NCI-H1105 treated with DMSO at 0.1 percent for 48 hours (cell line): ENCODE measurements around the gene GAGE12H.
"Not testable (repeated sequence)": the region's sequence is repeated elsewhere in the genome, so short reads cannot be mapped to it uniquely, and the experiment has no call there.

ENCODE experiments used
- DNase-seq: peaks from one replicate; lab custom pipeline; 2025; lab: John Stamatoyannopoulos, UW

Gene GAGE12H, protein sequence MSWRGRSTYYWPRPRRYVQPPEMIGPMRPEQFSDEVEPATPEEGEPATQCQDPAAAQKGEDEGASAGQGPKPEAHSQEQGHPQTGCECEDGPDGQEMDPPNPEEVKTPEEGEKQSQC

GRCh38 chrX:49579649-49580048, at the start of gene GAGE12H:
TSS of gene GAGE12H (plus strand) at chrX:49579949. CDS start at chrX:49581104, 1,155 bp downstream.
- DNase-seq, result not testable (repeated sequence)

DNA sequence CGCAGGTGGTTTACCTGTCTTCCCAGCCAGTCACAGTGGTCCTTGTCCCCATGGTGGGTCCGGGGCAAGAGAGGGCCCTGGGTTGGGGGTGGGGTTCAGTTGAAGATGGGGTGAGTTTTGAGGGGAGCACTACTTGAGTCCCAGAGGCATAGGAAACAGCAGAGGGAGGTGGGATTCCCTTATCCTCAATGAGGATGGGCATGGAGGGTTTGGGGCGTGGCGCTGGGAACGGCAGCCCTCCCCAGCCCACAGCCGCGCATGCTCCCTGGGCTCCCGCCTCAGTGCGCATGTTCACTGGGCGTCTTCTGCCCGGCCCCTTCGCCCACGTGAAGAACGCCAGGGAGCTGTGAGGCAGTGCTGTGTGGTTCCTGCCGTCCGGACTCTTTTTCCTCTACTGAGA, 47.9 kb upstream of the GAGE12H start, which contains the start of gene GAGE12C:
Gene GAGE12C, plus strand, starts transcription at position 301 of the 400 bp plus-strand sequence. CDS start 1,155 bp downstream, outside the sequence.
- not testable (repeated sequence) for DNase-seq

DNA sequence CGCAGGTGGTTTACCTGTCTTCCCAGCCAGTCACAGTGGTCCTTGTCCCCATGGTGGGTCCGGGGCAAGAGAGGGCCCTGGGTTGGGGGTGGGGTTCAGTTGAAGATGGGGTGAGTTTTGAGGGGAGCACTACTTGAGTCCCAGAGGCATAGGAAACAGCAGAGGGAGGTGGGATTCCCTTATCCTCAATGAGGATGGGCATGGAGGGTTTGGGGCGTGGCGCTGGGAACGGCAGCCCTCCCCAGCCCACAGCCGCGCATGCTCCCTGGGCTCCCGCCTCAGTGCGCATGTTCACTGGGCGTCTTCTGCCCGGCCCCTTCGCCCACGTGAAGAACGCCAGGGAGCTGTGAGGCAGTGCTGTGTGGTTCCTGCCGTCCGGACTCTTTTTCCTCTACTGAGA, 38.3 kb upstream of the GAGE12H start, which contains the start of gene GAGE12D:
Gene GAGE12D, plus strand, starts transcription at position 301 of the 400 bp plus-strand sequence. CDS start 1,155 bp downstream, outside the sequence.
- DNase-seq, result not testable (repeated sequence)

DNA sequence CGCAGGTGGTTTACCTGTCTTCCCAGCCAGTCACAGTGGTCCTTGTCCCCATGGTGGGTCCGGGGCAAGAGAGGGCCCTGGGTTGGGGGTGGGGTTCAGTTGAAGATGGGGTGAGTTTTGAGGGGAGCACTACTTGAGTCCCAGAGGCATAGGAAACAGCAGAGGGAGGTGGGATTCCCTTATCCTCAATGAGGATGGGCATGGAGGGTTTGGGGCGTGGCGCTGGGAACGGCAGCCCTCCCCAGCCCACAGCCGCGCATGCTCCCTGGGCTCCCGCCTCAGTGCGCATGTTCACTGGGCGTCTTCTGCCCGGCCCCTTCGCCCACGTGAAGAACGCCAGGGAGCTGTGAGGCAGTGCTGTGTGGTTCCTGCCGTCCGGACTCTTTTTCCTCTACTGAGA, 28.8 kb upstream of the GAGE12H start, which contains the start of gene GAGE12E:
Gene GAGE12E, plus strand, starts transcription at position 301 of the 400 bp plus-strand sequence. CDS start 1,155 bp downstream, outside the sequence.
- not testable (repeated sequence) for DNase-seq

GRCh38 chrX:49560542-49560941, 19.2 kb upstream of the GAGE12H start, which contains the start of gene GAGE12F:
TSS of gene GAGE12F (plus strand) at chrX:49560842. CDS start at chrX:49561997, 1,155 bp downstream.
- DNase-seq, result not testable (repeated sequence)

- not testable (repeated sequence) for DNase-seq
Observed at GRCh38 chrX:49568728-49569127, 11.0 kb upstream of the GAGE12H start.

GRCh38 chrX:49569152-49569551, 10.6 kb upstream of the GAGE12H start:
- not testable (repeated sequence) for DNase-seq

- DNase-seq, result not testable (repeated sequence)
Observed at GRCh38 chrX:49570100-49570499, 9.6 kb upstream of the GAGE12H start, which contains the start of gene GAGE12G. TSS of gene GAGE12G (plus strand) at chrX:49570400. CDS start at chrX:49571555, 1,155 bp downstream.

DNA sequence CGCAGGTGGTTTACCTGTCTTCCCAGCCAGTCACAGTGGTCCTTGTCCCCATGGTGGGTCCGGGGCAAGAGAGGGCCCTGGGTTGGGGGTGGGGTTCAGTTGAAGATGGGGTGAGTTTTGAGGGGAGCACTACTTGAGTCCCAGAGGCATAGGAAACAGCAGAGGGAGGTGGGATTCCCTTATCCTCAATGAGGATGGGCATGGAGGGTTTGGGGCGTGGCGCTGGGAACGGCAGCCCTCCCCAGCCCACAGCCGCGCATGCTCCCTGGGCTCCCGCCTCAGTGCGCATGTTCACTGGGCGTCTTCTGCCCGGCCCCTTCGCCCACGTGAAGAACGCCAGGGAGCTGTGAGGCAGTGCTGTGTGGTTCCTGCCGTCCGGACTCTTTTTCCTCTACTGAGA, 9.4 kb downstream of the GAGE12H start, which contains the start of gene GAGE2A:
Gene GAGE2A, plus strand, starts transcription at position 301 of the 400 bp plus-strand sequence. CDS start 1,155 bp downstream, outside the sequence.
- not testable (repeated sequence) for DNase-seq

DNA sequence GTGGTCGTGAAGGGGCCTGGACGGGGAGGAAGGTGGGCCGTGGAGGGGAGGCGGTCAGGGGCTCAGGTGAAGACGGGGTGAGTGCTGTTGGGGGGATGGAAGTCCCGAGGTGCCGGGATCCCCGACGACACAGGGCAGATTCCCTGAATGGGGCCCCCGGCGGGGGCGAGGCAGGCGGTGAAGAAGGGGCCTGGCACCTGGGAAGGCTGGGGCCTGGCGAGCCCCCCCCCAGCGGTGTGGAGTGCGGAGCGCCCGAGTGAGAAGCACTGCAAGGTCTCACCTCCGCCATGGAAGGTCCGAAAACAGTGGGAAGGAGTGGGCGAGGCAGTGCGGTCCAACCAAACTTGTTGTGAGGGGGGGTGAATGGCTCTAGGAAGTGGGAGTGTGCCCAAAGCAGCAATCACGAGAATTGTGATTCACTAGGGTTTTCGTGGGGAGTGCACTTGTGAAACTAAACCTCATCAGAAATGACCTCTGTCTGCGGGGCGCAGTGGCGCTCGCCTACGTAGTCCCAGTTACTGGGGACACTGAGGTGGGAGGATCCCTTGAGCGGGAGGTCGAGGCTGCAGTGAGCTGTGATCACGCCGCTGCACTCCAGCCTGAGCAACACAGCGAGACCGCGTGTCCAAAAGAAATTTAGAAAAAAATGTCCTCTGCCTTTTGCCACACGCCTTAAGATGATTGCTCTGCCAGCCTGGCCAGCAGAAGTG, 10.2 kb downstream of the GAGE12H start:
- DNase-seq, result not testable (repeated sequence)

DNA sequence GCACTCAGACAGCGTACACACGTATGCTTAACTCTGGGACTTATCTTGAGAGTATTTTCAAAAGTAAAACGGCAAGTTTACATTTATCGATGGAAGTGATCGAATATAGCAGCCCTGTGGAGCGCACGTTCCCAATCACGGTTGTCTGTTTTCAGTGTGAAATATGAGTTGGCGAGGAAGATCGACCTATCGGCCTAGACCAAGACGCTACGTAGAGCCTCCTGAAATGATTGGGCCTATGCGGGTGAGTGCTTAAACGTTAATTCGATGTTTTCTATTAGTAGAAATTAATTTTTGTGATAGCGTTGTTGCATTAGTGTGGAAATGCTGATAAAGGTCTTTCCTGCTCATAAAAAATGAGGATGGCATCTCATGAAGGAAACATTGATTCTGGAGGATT, 10.7 kb downstream of the GAGE12H start:
- not testable (repeated sequence) for DNase-seq

DNA sequence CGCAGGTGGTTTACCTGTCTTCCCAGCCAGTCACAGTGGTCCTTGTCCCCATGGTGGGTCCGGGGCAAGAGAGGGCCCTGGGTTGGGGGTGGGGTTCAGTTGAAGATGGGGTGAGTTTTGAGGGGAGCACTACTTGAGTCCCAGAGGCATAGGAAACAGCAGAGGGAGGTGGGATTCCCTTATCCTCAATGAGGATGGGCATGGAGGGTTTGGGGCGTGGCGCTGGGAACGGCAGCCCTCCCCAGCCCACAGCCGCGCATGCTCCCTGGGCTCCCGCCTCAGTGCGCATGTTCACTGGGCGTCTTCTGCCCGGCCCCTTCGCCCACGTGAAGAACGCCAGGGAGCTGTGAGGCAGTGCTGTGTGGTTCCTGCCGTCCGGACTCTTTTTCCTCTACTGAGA, 19.0 kb downstream of the GAGE12H start, which contains the start of gene GAGE1:
Gene GAGE1, plus strand, starts transcription at position 301 of the 400 bp plus-strand sequence. CDS start 1,155 bp downstream, outside the sequence.
- not testable (repeated sequence) for DNase-seq

- no peak for DNase-seq
Observed at GRCh38 chrX:49610718-49611310, 31.1 kb downstream of the GAGE12H start.

GRCh38 chrX:49618574-49618973, 38.8 kb downstream of the GAGE12H start:
- DNase-seq, result no peak

GRCh38 chrX:49627086-49627777, 47.5 kb downstream of the GAGE12H start:
- DNase-seq, result no peak
